Lower leg skin (tissue), 3 donors: ENCODE data around the gene KLK5.

Source experiments
- POLR2A ChIP-seq, 2 donors: fragments of 450-650 bp; IDR thresholded peaks; one replicate each; pipeline ENCODE4 v1.6.1; 2016 to 2017; ENCODE audit warnings: antibody characterized with exemption in 2 of 2, mild to moderate bottlenecking in 1 of 2, moderate library complexity in 1 of 2
- TF ChIP-seq, protein P1 (sequence below), 3 donors: fragments of 450-650 bp; IDR thresholded peaks; one replicate each; pipeline ENCODE4 v1.5.1; 2016; ENCODE audit warnings: antibody characterized with exemption in 3 of 3, mild to moderate bottlenecking in 3 of 3, moderate library complexity in 2 of 3

DNA sequence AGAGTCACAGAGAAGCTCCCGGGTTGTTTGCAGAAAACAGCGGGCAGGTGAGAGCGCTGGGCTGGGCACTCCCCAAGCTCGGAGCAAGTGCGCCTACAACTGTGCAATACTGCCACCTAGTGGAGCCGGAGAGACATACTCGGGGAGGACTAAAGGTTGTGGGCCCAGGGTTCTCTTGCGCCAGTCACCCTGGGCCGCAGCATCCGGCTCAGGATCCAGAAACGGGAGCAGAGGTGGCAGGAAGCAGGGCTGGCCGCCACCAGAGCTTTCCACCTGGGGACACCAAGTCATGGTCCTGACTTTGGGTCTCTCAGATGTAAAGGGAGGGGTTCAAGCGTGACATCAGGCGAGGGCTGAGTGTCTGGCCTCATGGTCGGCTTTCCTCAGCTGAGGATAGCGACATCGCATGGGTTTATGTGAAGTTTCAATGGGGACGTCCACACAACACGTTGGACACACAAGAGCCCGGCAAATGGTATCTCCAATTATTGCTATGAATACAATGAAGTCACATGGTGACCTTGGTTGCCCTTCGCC is 30.5 kb downstream of the KLK5 start:
- TF ChIP-seq, protein P1, sequence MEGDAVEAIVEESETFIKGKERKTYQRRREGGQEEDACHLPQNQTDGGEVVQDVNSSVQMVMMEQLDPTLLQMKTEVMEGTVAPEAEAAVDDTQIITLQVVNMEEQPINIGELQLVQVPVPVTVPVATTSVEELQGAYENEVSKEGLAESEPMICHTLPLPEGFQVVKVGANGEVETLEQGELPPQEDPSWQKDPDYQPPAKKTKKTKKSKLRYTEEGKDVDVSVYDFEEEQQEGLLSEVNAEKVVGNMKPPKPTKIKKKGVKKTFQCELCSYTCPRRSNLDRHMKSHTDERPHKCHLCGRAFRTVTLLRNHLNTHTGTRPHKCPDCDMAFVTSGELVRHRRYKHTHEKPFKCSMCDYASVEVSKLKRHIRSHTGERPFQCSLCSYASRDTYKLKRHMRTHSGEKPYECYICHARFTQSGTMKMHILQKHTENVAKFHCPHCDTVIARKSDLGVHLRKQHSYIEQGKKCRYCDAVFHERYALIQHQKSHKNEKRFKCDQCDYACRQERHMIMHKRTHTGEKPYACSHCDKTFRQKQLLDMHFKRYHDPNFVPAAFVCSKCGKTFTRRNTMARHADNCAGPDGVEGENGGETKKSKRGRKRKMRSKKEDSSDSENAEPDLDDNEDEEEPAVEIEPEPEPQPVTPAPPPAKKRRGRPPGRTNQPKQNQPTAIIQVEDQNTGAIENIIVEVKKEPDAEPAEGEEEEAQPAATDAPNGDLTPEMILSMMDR (IDR thresholded peaks at IDR 0.05), result no peak
- TF ChIP-seq POLR2A (IDR thresholded peaks at IDR 0.05), result no peak
